ENCODE measurements around the gene CLEC1B.
"Not testable (repeated sequence)": the region's sequence is repeated elsewhere in the genome, so short reads cannot be mapped to it uniquely, and the experiment has no call there.

The CLEC1B gene

GRCh38 chr12:9999016-9999415, at the start of gene CLEC1B:
Gene CLEC1B (minus strand): TSS chr12:9999121. CDS start chr12:9999100, 21 bp downstream.
- DNase-seq, result no peak

- DNase-seq, result no peak
Measured at GRCh38 chr12:10048526-10048925, 49.6 kb upstream of the CLEC1B start.

- no peak for DNase-seq
Measured at GRCh38 chr12:10042167-10042566, 43.2 kb upstream of the CLEC1B start.

GRCh38 chr12:10033783-10034545, 35.0 kb upstream of the CLEC1B start:
- DNase-seq, result no peak

- DNase-seq, result no peak
Measured at GRCh38 chr12:10031771-10032175, 32.9 kb upstream of the CLEC1B start.

GRCh38 chr12:10031321-10031720, 32.4 kb upstream of the CLEC1B start:
- no peak for DNase-seq

- no peak for DNase-seq
Measured at GRCh38 chr12:10030446-10030845, 31.5 kb upstream of the CLEC1B start, which contains the start of gene CLEC9A. Gene CLEC9A (plus strand): TSS chr12:10030682. CDS start chr12:10052688, 22,006 bp downstream.

GRCh38 chr12:10027721-10028120, 28.8 kb upstream of the CLEC1B start:
- DNase-seq, result no peak

GRCh38 chr12:10027311-10027710, 28.4 kb upstream of the CLEC1B start:
- DNase-seq, result no peak

GRCh38 chr12:10026666-10027065, 27.7 kb upstream of the CLEC1B start:
- not testable (repeated sequence) for DNase-seq

- no peak for DNase-seq
Measured at GRCh38 chr12:10025236-10025635, 26.3 kb upstream of the CLEC1B start.

GRCh38 chr12:10021342-10021741, 22.4 kb upstream of the CLEC1B start:
- no peak for DNase-seq

GRCh38 chr12:10018386-10018785, 19.5 kb upstream of the CLEC1B start:
- no peak for DNase-seq

- no peak for DNase-seq
Measured at GRCh38 chr12:10016881-10017280, 18.0 kb upstream of the CLEC1B start.

GRCh38 chr12:10015450-10015849, 16.5 kb upstream of the CLEC1B start:
- no peak for DNase-seq

- no peak for DNase-seq
Measured at GRCh38 chr12:10012630-10013330, 13.9 kb upstream of the CLEC1B start.

- DNase-seq, result no peak
Measured at GRCh38 chr12:10001171-10001776, 2.4 kb upstream of the CLEC1B start.

GRCh38 chr12:9992296-9992695, 6.6 kb downstream of the CLEC1B start:
- no peak for DNase-seq

GRCh38 chr12:9991876-9992275, 7.0 kb downstream of the CLEC1B start:
- DNase-seq, result no peak

- no peak for DNase-seq
Measured at GRCh38 chr12:9980126-9980525, 18.8 kb downstream of the CLEC1B start.

GRCh38 chr12:9977916-9978315, 21.0 kb downstream of the CLEC1B start:
- DNase-seq, result no peak

- DNase-seq, result not testable (repeated sequence)
Measured at GRCh38 chr12:9976626-9977025, 22.3 kb downstream of the CLEC1B start.

- DNase-seq, result no peak
Measured at GRCh38 chr12:9975614-9976013, 23.3 kb downstream of the CLEC1B start.

GRCh38 chr12:9974731-9975130, 24.2 kb downstream of the CLEC1B start:
- DNase-seq, result not testable (repeated sequence)
